CD4-positive, alpha-beta T cell treated with Interleukin-21 for 1 hour (primary cell): ENCODE measurements around the gene DOCK2.
"Not testable (repeated sequence)": the region's sequence is repeated elsewhere in the genome, so short reads cannot be mapped to it uniquely, and the experiment has no call there.

Experiments
- DNase-seq: peaks from one replicate; pipeline ENCODE4 v3.0.0-alpha.2; 2020

DOCK2 gene

DNA sequence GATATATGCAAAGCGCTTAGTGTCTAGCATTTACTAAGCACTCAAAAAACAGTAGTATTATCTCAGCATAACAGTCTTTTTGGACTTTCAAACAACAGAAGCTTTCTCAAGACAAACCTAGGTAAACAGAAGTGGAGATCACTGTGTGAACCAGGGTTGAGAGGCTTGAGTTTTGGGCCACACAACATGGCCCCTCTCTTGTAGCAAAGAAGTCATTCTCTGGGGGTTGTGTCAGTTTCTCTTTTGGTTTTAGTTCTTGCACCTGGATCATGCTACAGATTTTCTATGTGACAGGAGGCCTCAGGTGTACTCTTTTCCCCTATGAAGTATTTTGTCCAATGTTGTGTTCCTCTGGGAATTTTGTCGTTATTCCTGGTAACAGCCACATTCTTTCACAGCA, 313.3 kb downstream of the DOCK2 start:
- no peak for DNase-seq

DNA sequence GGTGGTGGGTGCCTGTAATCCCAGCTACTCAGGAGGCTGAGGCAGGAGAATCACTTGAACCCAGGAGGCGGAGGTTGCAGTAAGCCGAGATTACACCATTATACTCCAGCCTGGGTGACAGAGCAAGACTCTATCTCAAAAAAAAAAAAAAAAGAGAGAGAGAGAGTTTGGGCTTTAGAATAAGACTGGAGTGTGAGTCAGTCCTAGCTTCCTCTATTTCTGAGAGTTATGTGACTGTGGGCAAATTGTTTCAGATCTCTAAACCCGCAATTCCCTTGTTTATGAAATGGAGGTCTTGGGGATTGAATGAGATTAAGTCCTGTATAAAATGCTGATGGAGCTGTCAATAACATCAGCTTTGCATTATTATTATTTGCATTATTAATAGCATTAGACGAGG, 316.1 kb downstream of the DOCK2 start:
- not testable (repeated sequence) for DNase-seq

DNA sequence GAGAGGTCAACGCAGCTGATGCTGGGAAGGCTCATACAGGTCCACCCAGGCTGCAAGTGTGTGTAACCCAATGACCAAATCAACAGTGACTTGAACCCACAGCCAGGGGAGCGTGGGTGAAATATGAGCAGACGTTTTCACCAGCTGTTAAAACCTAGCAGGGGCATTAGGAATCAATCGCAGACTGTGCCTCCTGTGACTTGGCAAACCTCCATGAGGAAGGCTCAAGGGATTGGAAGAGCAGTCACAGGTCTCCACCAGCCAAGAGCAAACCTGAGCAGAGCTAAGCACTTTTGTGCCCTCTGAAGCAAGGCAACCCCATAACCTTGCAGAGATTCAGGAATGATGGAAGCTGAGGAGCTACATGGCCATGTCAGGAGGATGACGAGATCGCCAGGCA, 317.7 kb downstream of the DOCK2 start:
- DNase-seq: no peak

DNA sequence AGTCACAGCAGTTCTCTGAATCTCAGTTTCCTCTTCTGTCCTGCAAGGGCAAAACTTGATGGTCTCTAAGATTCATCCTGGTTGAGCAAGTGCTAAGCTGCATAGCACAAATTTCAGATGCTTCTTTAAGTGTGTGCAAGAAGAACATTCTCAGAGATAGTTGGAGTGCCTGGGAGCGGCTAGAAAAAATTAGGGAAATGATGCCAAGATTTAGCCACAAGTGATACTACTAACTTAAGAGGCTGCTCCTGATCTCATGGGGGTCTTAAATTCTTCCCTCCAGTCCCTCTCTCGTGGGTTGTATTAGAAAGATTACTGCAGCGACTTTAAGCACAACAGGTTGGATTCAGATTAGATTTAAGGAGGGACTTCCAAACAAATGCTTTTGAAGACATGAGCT, 319.1 kb downstream of the DOCK2 start:
- DNase-seq: no peak

- no peak for DNase-seq
Observed at GRCh38 chr5:169956756-169957155, 319.7 kb downstream of the DOCK2 start.

GRCh38 chr5:169958278-169958677, 321.2 kb downstream of the DOCK2 start:
- DNase-seq: no peak

DNA sequence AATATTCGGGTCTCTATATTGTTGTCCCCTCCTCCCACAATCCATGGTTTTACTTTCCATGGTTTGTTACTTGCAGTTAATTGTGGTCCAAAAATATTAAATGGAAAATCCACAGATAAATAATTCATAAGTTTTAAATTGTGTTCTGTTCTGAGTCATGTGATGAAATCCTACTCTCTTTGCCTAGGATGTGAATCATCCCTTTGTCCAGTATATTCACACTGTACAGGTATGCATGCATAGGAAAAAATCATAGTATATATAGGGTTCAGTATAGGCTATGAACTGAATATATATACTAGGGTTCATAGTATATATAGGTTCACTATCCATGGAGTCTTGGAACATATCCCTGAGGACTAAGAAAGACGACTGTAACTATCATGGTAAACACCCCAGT, 323.6 kb downstream of the DOCK2 start:
- DNase-seq: no peak

GRCh38 chr5:169964246-169964645, 327.2 kb downstream of the DOCK2 start:
- no peak for DNase-seq

DNA sequence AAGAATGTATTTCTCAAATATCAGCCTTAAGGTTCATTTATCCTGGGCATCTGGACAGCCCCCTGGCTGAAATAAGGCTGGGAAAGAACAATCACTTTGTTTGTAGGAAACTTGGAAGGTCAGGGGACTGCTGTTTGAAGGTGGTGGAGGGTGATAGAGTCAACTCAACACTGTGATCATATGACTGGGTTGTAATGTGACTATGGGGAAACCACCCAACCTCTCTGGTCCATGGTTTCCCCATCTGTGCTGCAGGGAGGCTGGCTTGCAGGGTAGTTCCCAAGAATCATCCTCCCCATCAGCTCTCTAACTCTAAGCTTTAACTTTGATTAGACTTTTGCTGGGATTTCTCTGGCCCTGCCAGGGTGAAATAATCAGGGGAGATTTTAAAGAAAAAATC, 333.3 kb downstream of the DOCK2 start:
- DNase-seq: no peak

DNA sequence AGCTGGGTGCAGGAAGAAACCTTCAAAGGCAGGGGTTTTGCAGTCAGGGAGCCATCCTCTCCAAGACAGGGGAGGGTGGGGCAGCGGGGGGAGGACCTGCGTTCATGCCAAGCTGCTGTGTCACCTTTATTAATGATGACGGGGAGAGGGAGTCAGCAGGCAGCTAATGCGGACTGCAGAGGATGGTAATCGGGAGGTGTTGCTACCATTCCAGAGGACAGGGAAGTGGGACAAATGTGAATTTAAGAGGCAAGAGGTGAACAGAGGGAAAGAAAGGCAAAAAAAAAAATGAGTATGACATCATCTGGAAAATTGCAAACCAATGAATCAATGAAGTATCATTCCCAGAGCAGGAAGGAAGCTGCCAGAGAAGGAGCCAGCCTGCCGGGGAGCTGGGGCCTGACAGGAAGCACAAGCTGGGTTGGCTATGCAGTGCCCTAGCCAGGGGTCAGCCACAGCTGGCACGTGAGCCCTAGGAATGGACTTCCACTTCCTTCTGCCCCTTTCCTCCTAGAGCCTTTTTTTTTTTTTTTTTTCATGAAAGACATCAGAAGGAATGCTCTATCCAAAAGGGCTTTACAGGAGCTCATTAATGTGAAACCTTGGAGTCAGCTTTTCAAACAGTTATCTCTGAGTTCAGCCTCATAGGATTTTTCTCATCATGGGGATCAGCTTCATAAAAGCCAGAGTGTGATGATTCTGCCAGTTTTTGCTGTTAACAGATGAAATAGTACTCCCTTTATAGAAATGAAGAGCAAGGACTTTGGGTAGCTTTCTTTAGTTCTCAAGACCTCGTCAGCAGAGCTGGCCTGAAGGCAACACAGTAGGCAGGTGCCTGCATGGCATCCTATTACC, 334.1 kb downstream of the DOCK2 start:
- no peak for DNase-seq

- DNase-seq: no peak
Observed at GRCh38 chr5:169971780-169972179, 334.7 kb downstream of the DOCK2 start.

GRCh38 chr5:169973056-169973455, 336.0 kb downstream of the DOCK2 start:
- no peak for DNase-seq

DNA sequence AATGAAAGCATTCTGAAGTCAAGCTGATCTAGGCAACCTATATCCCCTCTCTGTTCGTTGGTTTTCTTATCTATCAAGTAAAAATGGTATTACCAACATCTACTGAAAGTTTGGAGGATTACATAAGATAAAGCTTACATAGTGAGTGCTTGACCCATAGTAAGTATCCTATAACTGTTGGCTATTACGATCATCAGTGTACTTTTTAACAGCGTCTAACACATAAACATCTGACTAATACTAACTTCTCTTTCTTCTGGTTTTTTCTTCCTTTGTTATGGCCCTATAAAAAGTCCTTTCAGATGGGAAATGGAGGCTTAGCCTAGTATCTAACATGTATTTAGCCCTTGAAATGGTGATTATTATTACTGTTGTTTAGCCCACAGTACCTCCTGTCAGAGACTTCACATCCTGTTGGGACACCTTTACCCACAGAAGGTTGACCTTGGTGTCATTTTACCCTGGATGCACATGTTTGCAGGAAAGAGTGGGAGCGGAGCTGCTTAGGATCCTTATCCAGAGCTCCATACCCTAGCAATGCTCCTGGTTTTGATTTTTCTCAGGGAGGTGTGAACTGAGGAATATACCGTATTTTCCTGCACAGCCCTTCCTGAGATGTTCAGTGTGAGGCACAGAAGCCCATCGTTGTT, 337.2 kb downstream of the DOCK2 start:
- no peak for DNase-seq

DNA sequence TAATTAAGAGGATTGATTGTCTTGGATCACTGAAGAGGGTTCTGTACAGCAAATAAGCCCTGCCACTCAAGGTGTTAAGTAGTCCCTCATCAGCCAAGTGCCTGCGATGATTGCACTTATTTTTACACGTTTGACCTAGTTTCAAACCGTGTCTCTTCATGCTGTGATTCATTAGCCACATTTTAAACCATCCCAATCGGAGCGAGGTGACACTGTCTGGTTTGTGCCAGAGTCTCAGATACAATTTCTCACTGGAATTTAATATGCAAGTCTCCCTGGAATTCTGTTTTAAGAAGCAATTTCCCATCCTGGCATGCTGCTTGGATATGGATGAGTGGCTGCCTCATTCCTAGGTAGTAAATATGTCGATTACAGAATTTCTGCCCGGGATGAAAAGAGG, 341.6 kb downstream of the DOCK2 start:
- no peak for DNase-seq

GRCh38 chr5:169979871-169980270, 342.8 kb downstream of the DOCK2 start:
- no peak for DNase-seq

GRCh38 chr5:169980418-169981053, 343.5 kb downstream of the DOCK2 start, which contains the start of gene INSYN2B:
Gene INSYN2B, minus strand, starts transcription at chr5:169980495. Its CDS starts 96,597 bp downstream, at chr5:169883898.
- DNase-seq: no peak

DNA sequence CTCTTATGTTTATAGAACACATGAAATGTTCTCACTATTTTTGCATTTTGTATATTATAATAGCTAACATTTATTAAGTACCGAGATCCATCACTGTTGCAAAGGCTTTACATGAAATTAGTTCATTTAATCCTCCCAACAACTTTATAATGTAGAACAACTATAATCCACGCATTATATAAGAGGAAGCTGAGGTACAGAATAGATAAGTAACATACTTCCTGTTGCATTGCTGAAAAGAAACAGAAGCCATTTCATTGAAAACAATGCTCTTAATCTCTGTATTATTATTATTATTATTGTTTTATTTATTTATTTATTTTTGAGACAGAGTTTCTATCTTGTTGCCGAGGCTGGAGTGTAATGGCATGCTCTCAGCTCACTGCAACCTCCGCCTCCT, 351.1 kb downstream of the DOCK2 start:
- DNase-seq: no peak

DNA sequence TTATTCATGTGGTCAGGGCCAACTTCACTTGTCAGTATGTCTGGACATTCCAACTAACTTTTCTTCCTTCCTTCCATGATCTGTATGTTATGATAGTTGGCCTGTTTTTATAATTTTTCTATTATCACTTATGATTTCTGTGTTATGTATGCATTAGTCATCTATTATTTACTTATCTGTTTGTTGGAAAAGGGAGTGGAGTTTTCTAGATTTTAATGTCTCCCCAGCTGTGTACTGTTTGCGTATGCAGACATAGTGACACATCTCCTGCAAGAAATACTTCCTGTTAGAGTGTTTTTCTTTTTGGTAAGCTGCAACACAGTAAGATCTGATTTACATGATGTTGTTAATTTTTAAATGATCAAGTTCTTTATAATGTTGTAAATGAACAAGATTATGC, 351.9 kb downstream of the DOCK2 start:
- DNase-seq: no peak

DNA sequence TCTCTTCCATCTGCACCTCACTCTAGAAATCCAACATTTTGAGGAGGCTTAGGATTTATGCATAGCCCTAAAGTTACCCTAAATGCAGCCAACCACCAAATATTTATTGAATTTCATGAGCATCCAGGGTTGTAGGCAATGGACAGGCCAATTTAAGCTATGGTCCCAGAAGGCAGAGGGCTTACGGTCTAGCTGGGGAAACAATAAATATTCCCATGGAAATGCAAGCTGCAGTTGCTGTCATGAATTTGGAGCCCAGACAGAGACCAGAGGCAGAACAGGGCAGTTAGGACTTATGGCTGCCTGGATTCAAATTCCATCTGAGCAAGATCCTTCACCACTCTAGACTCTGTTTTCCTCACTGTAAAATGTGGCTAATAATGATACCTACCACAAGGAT, 352.3 kb downstream of the DOCK2 start:
- DNase-seq: no peak

- no peak for DNase-seq
Observed at GRCh38 chr5:169991115-169991869, 354.2 kb downstream of the DOCK2 start.

DNA sequence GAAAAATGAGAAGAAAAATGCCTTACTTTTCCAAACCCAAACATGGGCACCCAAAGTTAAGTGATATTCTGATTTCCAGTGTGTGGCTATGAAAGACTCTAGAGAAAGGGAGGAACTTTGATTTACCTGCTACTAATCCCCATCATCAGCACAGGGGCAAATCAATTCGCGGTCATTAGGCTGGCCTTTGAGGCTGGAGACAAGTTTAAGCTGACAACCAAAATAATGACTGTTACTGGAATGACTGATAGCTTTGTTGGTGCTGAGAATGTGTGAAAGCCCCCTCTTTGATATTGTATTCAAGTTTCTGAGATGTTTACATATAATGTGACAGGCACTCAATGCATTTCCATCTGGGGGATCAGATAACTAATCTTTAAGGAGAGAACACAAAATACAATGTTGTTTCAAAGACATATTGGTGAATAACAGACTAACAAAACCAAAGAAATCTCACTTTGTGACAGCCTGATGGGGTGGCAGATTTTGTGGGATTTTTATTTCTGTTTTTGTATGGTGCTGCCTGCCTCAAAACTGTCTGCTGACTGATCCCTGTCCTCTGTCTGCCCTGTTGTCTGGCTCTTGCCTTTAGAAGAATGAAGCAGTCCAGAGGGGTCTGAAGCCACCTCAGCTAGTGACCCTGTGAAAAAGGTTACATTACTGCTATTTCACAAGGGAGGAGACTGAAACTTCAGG, 355.9 kb downstream of the DOCK2 start:
- DNase-seq: no peak

- no peak for DNase-seq
Observed at GRCh38 chr5:169993485-169993790, 356.4 kb downstream of the DOCK2 start.

DNA sequence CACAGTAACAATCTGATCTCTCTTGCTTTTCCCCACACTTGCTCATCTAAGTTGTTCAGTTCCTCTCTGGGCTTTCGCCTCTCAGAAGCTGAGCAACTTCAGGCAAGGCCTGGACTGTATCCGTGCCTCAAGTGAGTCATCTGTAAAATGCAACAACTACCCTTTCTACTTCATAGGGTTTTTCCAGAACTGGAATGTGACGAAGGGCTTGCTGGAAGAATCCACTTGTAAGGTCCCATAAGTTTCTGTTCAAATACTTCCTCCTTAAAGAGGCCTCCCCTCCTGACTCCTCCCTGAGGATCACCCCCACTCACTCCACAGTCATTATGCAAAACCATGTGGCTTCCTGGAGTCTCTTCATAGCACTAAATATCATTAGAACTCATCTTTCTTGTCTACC, 360.7 kb downstream of the DOCK2 start:
- no peak for DNase-seq
